ENCODE data around the gene MCU. TPM values are rescaled to one million over a fixed set of nuclear protein-coding genes. Genes with fewer than 3 reads are reported as not detected.
"Not testable (repeated sequence)": the region's sequence is repeated elsewhere in the genome, so short reads cannot be mapped to it uniquely, and the experiment has no call there.

The MCU gene
- polyA plus RNA-seq, 4 donors, result 38.0 to 61.1 (median 45.4) TPM

- no peak for DNase-seq (ENCODE audit: low read depth in 4 of 4, low spot score in 3 of 4)
These were observed 194.7 kb downstream of the MCU start for GRCh38 chr10:72886621-72887020.

GRCh38 chr10:72887043-72887442 is 195.1 kb downstream of the MCU start:
- DNase-seq (ENCODE audit: low read depth in 4 of 4, low spot score in 3 of 4), result no peak

GRCh38 chr10:72888151-72888638 is 196.3 kb downstream of the MCU start:
- DNase-seq (ENCODE audit: low read depth in 4 of 4, low spot score in 3 of 4), result no peak

GRCh38 chr10:72889391-72889831 is 197.5 kb downstream of the MCU start:
- no peak for DNase-seq (ENCODE audit: low read depth in 4 of 4, low spot score in 3 of 4)

GRCh38 chr10:72890086-72890485 is 198.1 kb downstream of the MCU start:
- DNase-seq (ENCODE audit: low read depth in 4 of 4, low spot score in 3 of 4), result no peak

- DNase-seq (ENCODE audit: low read depth in 4 of 4, low spot score in 3 of 4), result no peak
These were observed 201.3 kb downstream of the MCU start, which contains the start of gene OIT3 for GRCh38 chr10:72893136-72893798. OIT3 (plus strand) TSS chr10:72893739; CDS start chr10:72893799, 60 bp downstream.

- no peak for DNase-seq (ENCODE audit: low read depth in 4 of 4, low spot score in 3 of 4)
These were observed 203.4 kb downstream of the MCU start for GRCh38 chr10:72895236-72895850.

GRCh38 chr10:72898616-72899015 is 206.7 kb downstream of the MCU start:
- DNase-seq (ENCODE audit: low read depth in 4 of 4, low spot score in 3 of 4), result no peak

GRCh38 chr10:72899545-72899944 is 207.6 kb downstream of the MCU start:
- no peak for DNase-seq (ENCODE audit: low read depth in 4 of 4, low spot score in 3 of 4)

- not testable (repeated sequence) for DNase-seq (ENCODE audit: low read depth in 4 of 4, low spot score in 3 of 4)
These were observed 212.1 kb downstream of the MCU start for GRCh38 chr10:72903941-72904446.

GRCh38 chr10:72904806-72905205 is 212.9 kb downstream of the MCU start:
- DNase-seq (ENCODE audit: low read depth in 4 of 4, low spot score in 3 of 4), result no peak

GRCh38 chr10:72906446-72906845 is 214.5 kb downstream of the MCU start:
- DNase-seq (ENCODE audit: low read depth in 4 of 4, low spot score in 3 of 4), result no peak

GRCh38 chr10:72910705-72911104 is 218.8 kb downstream of the MCU start:
- no peak for DNase-seq (ENCODE audit: low read depth in 4 of 4, low spot score in 3 of 4)

GRCh38 chr10:72911758-72912157 is 219.8 kb downstream of the MCU start:
- DNase-seq (ENCODE audit: low read depth in 4 of 4, low spot score in 3 of 4), result no peak

GRCh38 chr10:72912736-72913135 is 220.8 kb downstream of the MCU start:
- DNase-seq (ENCODE audit: low read depth in 4 of 4, low spot score in 3 of 4), result peak in 2 of 4 donors; percentile 5 to 25

- no peak for DNase-seq (ENCODE audit: low read depth in 4 of 4, low spot score in 3 of 4)
These were observed 221.3 kb downstream of the MCU start for GRCh38 chr10:72913287-72913686.

GRCh38 chr10:72917201-72917600 is 225.3 kb downstream of the MCU start:
- DNase-seq (ENCODE audit: low read depth in 4 of 4, low spot score in 3 of 4), result not testable (repeated sequence)

GRCh38 chr10:72917803-72918332 is 225.9 kb downstream of the MCU start:
- not testable (repeated sequence) for DNase-seq (ENCODE audit: low read depth in 4 of 4, low spot score in 3 of 4)

GRCh38 chr10:72918352-72918751 is 226.4 kb downstream of the MCU start:
- DNase-seq (ENCODE audit: low read depth in 4 of 4, low spot score in 3 of 4), result no peak

GRCh38 chr10:72921147-72921683 is 229.3 kb downstream of the MCU start:
- not testable (repeated sequence) for DNase-seq (ENCODE audit: low read depth in 4 of 4, low spot score in 3 of 4)

- no peak for DNase-seq (ENCODE audit: low read depth in 4 of 4, low spot score in 3 of 4)
These were observed 232.4 kb downstream of the MCU start for GRCh38 chr10:72924351-72924750.

Measured in left renal pelvis (tissue), 4 donors.